ENCODE results near the gene WWOX.

The WWOX gene

GRCh38 chr16:78192734-78193488 is 93.5 kb downstream of the WWOX start:
- Histone ChIP-seq H3K18ac (ENCODE audit: low read length) (no peak overlapping the region), H3K4ac (ENCODE audit: low read depth, low read length) (no peak overlapping the region), H3K4me1 (ENCODE audit: control insufficient read depth, low read depth, low read length) (no peaks in the 10 kb centered on the region), H3K36me3 (ENCODE audit: control insufficient read depth, insufficient read depth, low read length) (no peaks in the 10 kb centered on the region), H4K8ac (ENCODE audit: low read depth, low read length) (no peak overlapping the region), H4K5ac (ENCODE audit: low read length) (no peak overlapping the region), H3K4me2 (ENCODE audit: low read length) (no peak overlapping the region), H3K56ac (ENCODE audit: low read length) (no peak overlapping the region), H3K79me1 (ENCODE audit: low read length) (no peaks in the 10 kb centered on the region), H3K27me3 (ENCODE audit: insufficient read depth, low read length, poor library complexity) (no peaks in the 10 kb centered on the region), H3K27ac (ENCODE audit: low read depth, low read length) (no peak overlapping the region), H3K4me3 (ENCODE audit: low read length) (no peak overlapping the region), H3K23ac (ENCODE audit: low read length) (no peak overlapping the region), H2BK120ac (ENCODE audit: low read depth, low read length) (no peak overlapping the region), H2BK5ac (ENCODE audit: low read length) (no peak overlapping the region), H3K79me2 (ENCODE audit: control insufficient read depth, insufficient read depth, low read length) (no peaks in the 10 kb centered on the region), H3K9ac (ENCODE audit: low read length) (no peak overlapping the region), H2AK5ac (ENCODE audit: low read length) (no peak overlapping the region), H2BK15ac (replicated peaks; ENCODE audit: low read depth) (no peak overlapping the region)
- WGBS (ENCODE audit: extremely low coverage, insufficient coverage, low lambda C conversion rate), result no CpG with 5 or more reads among the region's 9 CpGs
- no peak for DNase-seq

- WGBS (ENCODE audit: extremely low coverage, insufficient coverage, low lambda C conversion rate), result no CpG with 5 or more reads among the region's 3 CpGs
Observed at GRCh38 chr16:78194948-78195347, 95.5 kb downstream of the WWOX start.

GRCh38 chr16:78195797-78196196 is 96.3 kb downstream of the WWOX start:
- H3K4me3 ChIP-seq (ENCODE audit: low read length), result no peak overlapping the region
- H3K4ac ChIP-seq (ENCODE audit: low read depth, low read length), result no peak overlapping the region
- H3K27ac ChIP-seq (ENCODE audit: low read depth, low read length), result no peak overlapping the region
- H2BK120ac ChIP-seq (ENCODE audit: low read depth, low read length), result no peak overlapping the region
- H3K56ac ChIP-seq (ENCODE audit: low read length), result no peak overlapping the region
- no peaks in the 10 kb centered on the region for H3K4me1 ChIP-seq (ENCODE audit: control insufficient read depth, low read depth, low read length)
- H4K8ac ChIP-seq (ENCODE audit: low read depth, low read length), result no peak overlapping the region
- H3K23ac ChIP-seq (ENCODE audit: low read length), result no peak overlapping the region
- no peak overlapping the region for H3K9ac ChIP-seq (ENCODE audit: low read length)
- no peak overlapping the region for H3K18ac ChIP-seq (ENCODE audit: low read length)
- H3K4me2 ChIP-seq (ENCODE audit: low read length), result no peak overlapping the region
- no peaks in the 10 kb centered on the region for H3K79me1 ChIP-seq (ENCODE audit: low read length)
- no peaks in the 10 kb centered on the region for H3K27me3 ChIP-seq (ENCODE audit: insufficient read depth, low read length, poor library complexity)
- no peaks in the 10 kb centered on the region for H3K36me3 ChIP-seq (ENCODE audit: control insufficient read depth, insufficient read depth, low read length)
- WGBS (ENCODE audit: extremely low coverage, insufficient coverage, low lambda C conversion rate), result no CpG with 5 or more reads among the region's 4 CpGs
- H4K5ac ChIP-seq (ENCODE audit: low read length), result no peak overlapping the region
- H2AK5ac ChIP-seq (ENCODE audit: low read length), result no peak overlapping the region
- H2BK15ac ChIP-seq (replicated peaks; ENCODE audit: low read depth), result no peak overlapping the region
- DNase-seq, result no peak
- no peak overlapping the region for H2BK5ac ChIP-seq (ENCODE audit: low read length)
- no peaks in the 10 kb centered on the region for H3K79me2 ChIP-seq (ENCODE audit: control insufficient read depth, insufficient read depth, low read length)

More at GRCh38 chr16:78194948-78195347, 95.5 kb downstream of the WWOX start:
- Histone ChIP-seq H2BK15ac (replicated peaks; ENCODE audit: low read depth) (no peak overlapping the region), H3K23ac (ENCODE audit: low read length) (no peak overlapping the region), H4K8ac (ENCODE audit: low read depth, low read length) (no peak overlapping the region), H2BK5ac (ENCODE audit: low read length) (no peak overlapping the region), H3K79me2 (ENCODE audit: control insufficient read depth, insufficient read depth, low read length) (no peaks in the 10 kb centered on the region), H4K5ac (ENCODE audit: low read length) (no peak overlapping the region), H3K79me1 (ENCODE audit: low read length) (no peaks in the 10 kb centered on the region), H3K4ac (ENCODE audit: low read depth, low read length) (no peak overlapping the region), H3K4me1 (ENCODE audit: control insufficient read depth, low read depth, low read length) (no peaks in the 10 kb centered on the region), H3K27me3 (ENCODE audit: insufficient read depth, low read length, poor library complexity) (no peaks in the 10 kb centered on the region), H2AK5ac (ENCODE audit: low read length) (no peak overlapping the region), H3K4me3 (ENCODE audit: low read length) (no peak overlapping the region), H3K56ac (ENCODE audit: low read length) (no peak overlapping the region), H3K4me2 (ENCODE audit: low read length) (no peak overlapping the region), H3K27ac (ENCODE audit: low read depth, low read length) (no peak overlapping the region), H3K18ac (ENCODE audit: low read length) (no peak overlapping the region), H3K9ac (ENCODE audit: low read length) (no peak overlapping the region), H3K36me3 (ENCODE audit: control insufficient read depth, insufficient read depth, low read length) (no peaks in the 10 kb centered on the region), H2BK120ac (ENCODE audit: low read depth, low read length) (no peak overlapping the region)
- no peak for DNase-seq

- H3K4me1 ChIP-seq (ENCODE audit: control insufficient read depth, low read depth, low read length), result no peaks in the 10 kb centered on the region
- no CpG with 5 or more reads among the region's 2 CpGs for WGBS (ENCODE audit: extremely low coverage, insufficient coverage, low lambda C conversion rate)
- DNase-seq, result no peak
Observed at GRCh38 chr16:78196502-78196901, 97.0 kb downstream of the WWOX start.

GRCh38 chr16:78198288-78198687 is 98.8 kb downstream of the WWOX start:
- H4K5ac ChIP-seq (ENCODE audit: low read length), result no peak overlapping the region
- WGBS (ENCODE audit: extremely low coverage, insufficient coverage, low lambda C conversion rate), result no CpG with 5 or more reads among the region's 5 CpGs
- H3K56ac ChIP-seq (ENCODE audit: low read length), result no peak overlapping the region

More at GRCh38 chr16:78196502-78196901, 97.0 kb downstream of the WWOX start:
- no peak overlapping the region for H3K23ac ChIP-seq (ENCODE audit: low read length)
- H3K4me3 ChIP-seq (ENCODE audit: low read length), result no peak overlapping the region
- H3K79me1 ChIP-seq (ENCODE audit: low read length), result no peaks in the 10 kb centered on the region
- H2AK5ac ChIP-seq (ENCODE audit: low read length), result no peak overlapping the region
- no peak overlapping the region for H3K9ac ChIP-seq (ENCODE audit: low read length)
- no peak overlapping the region for H2BK5ac ChIP-seq (ENCODE audit: low read length)
- H3K56ac ChIP-seq (ENCODE audit: low read length), result no peak overlapping the region
- H3K27me3 ChIP-seq (ENCODE audit: insufficient read depth, low read length, poor library complexity), result no peaks in the 10 kb centered on the region
- H2BK120ac ChIP-seq (ENCODE audit: low read depth, low read length), result no peak overlapping the region
- H3K27ac ChIP-seq (ENCODE audit: low read depth, low read length), result no peak overlapping the region
- H3K4me2 ChIP-seq (ENCODE audit: low read length), result no peak overlapping the region
- no peak overlapping the region for H2BK15ac ChIP-seq (replicated peaks; ENCODE audit: low read depth)
- H3K79me2 ChIP-seq (ENCODE audit: control insufficient read depth, insufficient read depth, low read length), result no peaks in the 10 kb centered on the region
- no peak overlapping the region for H4K5ac ChIP-seq (ENCODE audit: low read length)
- no peak overlapping the region for H4K8ac ChIP-seq (ENCODE audit: low read depth, low read length)
- H3K36me3 ChIP-seq (ENCODE audit: control insufficient read depth, insufficient read depth, low read length), result no peaks in the 10 kb centered on the region
- no peak overlapping the region for H3K18ac ChIP-seq (ENCODE audit: low read length)
- no peak overlapping the region for H3K4ac ChIP-seq (ENCODE audit: low read depth, low read length)

More at GRCh38 chr16:78198288-78198687, 98.8 kb downstream of the WWOX start:
- Histone ChIP-seq H3K27me3 (ENCODE audit: insufficient read depth, low read length, poor library complexity) (no peaks in the 10 kb centered on the region), H2BK5ac (ENCODE audit: low read length) (no peak overlapping the region), H3K18ac (ENCODE audit: low read length) (no peak overlapping the region), H2AK5ac (ENCODE audit: low read length) (no peak overlapping the region), H3K79me2 (ENCODE audit: control insufficient read depth, insufficient read depth, low read length) (no peaks in the 10 kb centered on the region), H3K79me1 (ENCODE audit: low read length) (no peaks in the 10 kb centered on the region), H2BK15ac (replicated peaks; ENCODE audit: low read depth) (no peak overlapping the region), H3K4me2 (ENCODE audit: low read length) (no peak overlapping the region), H3K4ac (ENCODE audit: low read depth, low read length) (no peak overlapping the region), H3K4me1 (ENCODE audit: control insufficient read depth, low read depth, low read length) (no peaks in the 10 kb centered on the region), H3K23ac (ENCODE audit: low read length) (no peak overlapping the region), H3K36me3 (ENCODE audit: control insufficient read depth, insufficient read depth, low read length) (no peaks in the 10 kb centered on the region), H3K9ac (ENCODE audit: low read length) (no peak overlapping the region), H4K8ac (ENCODE audit: low read depth, low read length) (no peak overlapping the region), H3K4me3 (ENCODE audit: low read length) (no peak overlapping the region), H3K27ac (ENCODE audit: low read depth, low read length) (no peak overlapping the region), H2BK120ac (ENCODE audit: low read depth, low read length) (no peak overlapping the region)
- no peak for DNase-seq

All from mesendoderm (in vitro differentiated cells).